Adipocyte (in vitro differentiated cells): ENCODE results near the gene KIAA0825.

ENCODE experiments used
- DNase-seq: peaks from one replicate; pipeline ENCODE4 v3.0.0-alpha.2; 2015; ENCODE audit warnings: low read depth
- H3K27me3 ChIP-seq: replicated peaks from 2 replicates; pipeline ENCODE4 v1.7.0; 2013; ENCODE audit warnings: mild to moderate bottlenecking, low read length, moderate library complexity; ENCODE audit not compliant: control insufficient read depth, insufficient read depth
- H3K36me3 ChIP-seq: 2 replicates; pipeline ENCODE4 v1.7.0; 2013; ENCODE audit warnings: low read length, mild to moderate bottlenecking, moderate library complexity; ENCODE audit not compliant: control insufficient read depth, insufficient read depth, severe bottlenecking
- H3K4me1 ChIP-seq: 2 replicates; pipeline ENCODE4 v1.7.0; 2013; ENCODE audit warnings: mild to moderate bottlenecking, low read length, moderate library complexity; ENCODE audit not compliant: control insufficient read depth, insufficient read depth
- H3K4me3 ChIP-seq: 2 replicates; pipeline ENCODE4 v1.7.0; 2013; ENCODE audit warnings: mild to moderate bottlenecking, low read length, moderate library complexity
- H3K9ac ChIP-seq: 2 replicates; pipeline ENCODE4 v1.7.0; 2013; ENCODE audit warnings: mild to moderate bottlenecking, low read length, moderate library complexity
- H3K9me3 ChIP-seq: 2 replicates; pipeline ENCODE4 v1.7.0; 2013; ENCODE audit warnings: mild to moderate bottlenecking, low read length, moderate library complexity; ENCODE audit not compliant: control insufficient read depth

The KIAA0825 gene

DNA sequence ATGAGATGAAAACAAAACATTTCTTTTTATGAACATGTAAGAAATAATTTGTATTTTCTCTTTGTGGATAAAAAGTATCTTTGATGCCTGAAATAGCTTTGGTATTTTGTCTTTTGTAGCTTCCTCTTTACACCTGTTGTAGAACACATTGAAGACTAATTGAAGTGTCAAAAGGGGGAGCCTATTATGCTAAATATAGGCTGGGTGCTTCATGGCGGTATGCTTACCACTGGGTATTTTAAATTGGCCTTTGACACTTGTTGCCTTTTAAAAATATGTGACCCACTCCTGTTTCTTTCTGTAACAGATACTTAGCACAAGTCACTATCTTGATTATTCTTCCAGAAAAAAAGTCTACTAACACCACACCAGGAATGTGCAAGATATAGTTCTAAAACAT lies 226.4 kb downstream of the KIAA0825 start:
- H3K4me1 ChIP-seq: no peaks in the 10 kb centered on the region
- DNase-seq: no peak
- H3K27me3 ChIP-seq: no peaks in the 10 kb centered on the region
- H3K9me3 ChIP-seq: no peaks in the 10 kb centered on the region
- no peak overlapping the region for H3K4me3 ChIP-seq
- H3K36me3 ChIP-seq: no peaks in the 10 kb centered on the region
- H3K9ac ChIP-seq: no peak overlapping the region

DNA sequence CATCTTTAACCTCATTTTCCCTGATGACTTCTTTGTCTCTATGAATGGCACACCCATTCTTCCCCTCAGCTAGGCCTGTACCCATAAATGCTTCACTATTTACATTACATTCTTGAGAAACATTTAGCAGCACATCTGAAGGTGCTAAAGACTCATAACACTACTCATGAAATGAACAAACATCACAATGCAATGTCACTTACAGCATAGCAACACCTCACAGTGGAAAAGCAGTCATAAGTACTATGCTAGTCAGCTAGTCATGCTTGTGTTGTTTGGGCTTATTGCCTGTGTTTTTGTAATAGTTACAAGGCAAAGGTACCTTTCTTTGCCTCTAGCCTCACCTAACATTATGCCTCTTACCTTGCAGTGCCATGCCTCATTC lies 228.9 kb downstream of the KIAA0825 start:
- H3K9me3 ChIP-seq: no peaks in the 10 kb centered on the region
- H3K27me3 ChIP-seq: no peaks in the 10 kb centered on the region
- no peaks in the 10 kb centered on the region for H3K4me1 ChIP-seq
- no peak for DNase-seq
- no peak overlapping the region for H3K9ac ChIP-seq
- H3K36me3 ChIP-seq: no peaks in the 10 kb centered on the region
- no peak overlapping the region for H3K4me3 ChIP-seq

DNA sequence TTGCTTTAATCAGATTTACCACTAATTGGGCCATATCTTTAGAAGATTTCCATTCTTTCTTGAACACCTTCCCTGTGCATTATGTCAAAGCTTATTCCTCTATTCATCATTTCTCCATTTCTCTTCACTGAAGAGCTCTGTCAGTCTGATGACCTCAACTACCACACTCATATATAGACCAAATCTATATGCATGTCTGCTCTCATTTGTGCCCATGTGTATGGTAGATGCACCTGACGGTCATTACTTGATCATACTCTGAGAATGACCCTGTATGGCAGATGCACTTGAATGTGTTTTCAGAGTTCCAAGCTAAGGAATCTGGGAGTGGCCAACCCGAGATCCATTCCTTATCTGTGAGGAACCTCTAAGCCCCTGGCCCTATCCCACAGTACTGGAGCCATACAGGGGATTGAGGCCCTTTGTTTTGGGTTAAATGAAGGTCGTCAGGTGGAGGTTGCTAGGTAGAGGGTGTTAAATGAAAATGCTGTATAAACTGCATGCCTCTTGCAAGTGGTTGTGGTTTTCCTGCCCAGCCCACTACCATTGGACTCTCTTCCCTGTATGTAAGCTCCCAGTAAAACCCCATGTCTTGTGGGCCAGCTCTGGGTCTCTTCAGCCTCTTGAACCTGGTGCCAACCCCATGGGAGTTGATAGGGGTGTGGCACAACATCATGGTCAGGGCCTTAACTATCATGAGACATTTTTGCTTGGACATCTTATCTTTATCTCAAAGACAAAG lies 229.5 kb downstream of the KIAA0825 start:
- Histone ChIP-seq H3K36me3 (no peaks in the 10 kb centered on the region), H3K4me1 (no peaks in the 10 kb centered on the region), H3K27me3 (no peaks in the 10 kb centered on the region), H3K9ac (no peak overlapping the region), H3K4me3 (no peak overlapping the region), H3K9me3 (no peaks in the 10 kb centered on the region)
- no peak for DNase-seq

GRCh38 chr5:94385767-94386166 lies 232.6 kb downstream of the KIAA0825 start:
- H3K9me3 ChIP-seq: no peaks in the 10 kb centered on the region
- DNase-seq: no peak
- H3K9ac ChIP-seq: no peak overlapping the region
- H3K36me3 ChIP-seq: no peaks in the 10 kb centered on the region
- no peaks in the 10 kb centered on the region for H3K27me3 ChIP-seq
- H3K4me3 ChIP-seq: no peak overlapping the region
- H3K4me1 ChIP-seq: no peaks in the 10 kb centered on the region

- no peak for DNase-seq
- no peaks in the 10 kb centered on the region for H3K9me3 ChIP-seq
- no peaks in the 10 kb centered on the region for H3K36me3 ChIP-seq
- H3K27me3 ChIP-seq: no peaks in the 10 kb centered on the region
- H3K4me3 ChIP-seq: no peak overlapping the region
- H3K4me1 ChIP-seq: no peaks in the 10 kb centered on the region
- no peak overlapping the region for H3K9ac ChIP-seq
Measured at GRCh38 chr5:94378062-94378461, 240.3 kb downstream of the KIAA0825 start.

- Histone ChIP-seq H3K36me3 (no peaks in the 10 kb centered on the region), H3K4me1 (no peaks in the 10 kb centered on the region), H3K4me3 (no peak overlapping the region), H3K9ac (no peak overlapping the region), H3K27me3 (no peaks in the 10 kb centered on the region), H3K9me3 (no peaks in the 10 kb centered on the region)
- DNase-seq: no peak
Measured at GRCh38 chr5:94376672-94377345, 241.6 kb downstream of the KIAA0825 start.

GRCh38 chr5:94375801-94376200 lies 242.6 kb downstream of the KIAA0825 start:
- H3K4me1 ChIP-seq: no peaks in the 10 kb centered on the region
- H3K27me3 ChIP-seq: no peaks in the 10 kb centered on the region
- H3K36me3 ChIP-seq: no peaks in the 10 kb centered on the region
- H3K9me3 ChIP-seq: no peaks in the 10 kb centered on the region
- no peak for DNase-seq
- H3K9ac ChIP-seq: no peak overlapping the region
- no peak overlapping the region for H3K4me3 ChIP-seq

DNA sequence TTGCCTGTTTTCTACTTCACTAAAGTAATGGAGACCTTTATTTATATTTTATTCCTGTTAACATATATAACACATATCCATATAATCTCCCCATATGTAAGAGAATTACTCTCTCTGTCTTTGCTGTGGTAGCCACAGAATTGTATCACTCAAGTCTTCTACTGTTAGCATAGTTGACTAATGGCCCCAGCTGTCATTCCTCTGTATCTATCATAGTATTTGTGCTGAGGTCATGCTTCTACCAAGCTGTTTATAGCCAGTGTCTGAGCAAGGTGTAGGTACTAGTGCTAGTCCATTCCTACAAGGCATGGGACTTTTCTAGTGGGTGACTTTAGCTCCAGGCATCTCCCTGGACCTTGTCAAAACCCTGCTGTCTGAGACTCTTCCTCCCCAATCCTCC lies 244.1 kb downstream of the KIAA0825 start:
- Histone ChIP-seq H3K9me3 (no peaks in the 10 kb centered on the region), H3K9ac (no peak overlapping the region), H3K27me3 (no peaks in the 10 kb centered on the region), H3K4me1 (no peaks in the 10 kb centered on the region), H3K4me3 (no peak overlapping the region), H3K36me3 (no peaks in the 10 kb centered on the region)
- no peak for DNase-seq

DNA sequence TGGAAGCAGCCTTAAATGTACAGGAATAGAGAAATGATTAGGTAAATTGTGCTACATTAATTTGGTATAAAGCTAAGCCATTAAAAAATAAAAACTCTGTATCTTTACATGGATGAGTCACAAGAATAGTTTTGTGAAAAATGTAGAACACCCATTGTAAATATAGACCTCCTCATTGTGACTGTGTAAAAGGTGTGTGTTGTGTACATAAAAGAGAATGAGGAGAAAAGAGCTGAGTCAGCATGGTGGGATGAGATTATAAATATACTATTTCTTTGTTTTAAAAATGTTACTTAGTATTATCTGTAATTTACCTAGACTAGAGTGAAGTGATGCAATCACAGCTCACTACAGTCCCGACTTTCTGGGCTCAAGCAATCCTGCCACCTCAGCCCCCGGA lies 250.5 kb downstream of the KIAA0825 start:
- H3K9me3 ChIP-seq: no peaks in the 10 kb centered on the region
- H3K27me3 ChIP-seq: no peaks in the 10 kb centered on the region
- H3K9ac ChIP-seq: no peak overlapping the region
- no peaks in the 10 kb centered on the region for H3K36me3 ChIP-seq
- DNase-seq: peak; percentile 5
- H3K4me3 ChIP-seq: no peak overlapping the region
- no peaks in the 10 kb centered on the region for H3K4me1 ChIP-seq

DNA sequence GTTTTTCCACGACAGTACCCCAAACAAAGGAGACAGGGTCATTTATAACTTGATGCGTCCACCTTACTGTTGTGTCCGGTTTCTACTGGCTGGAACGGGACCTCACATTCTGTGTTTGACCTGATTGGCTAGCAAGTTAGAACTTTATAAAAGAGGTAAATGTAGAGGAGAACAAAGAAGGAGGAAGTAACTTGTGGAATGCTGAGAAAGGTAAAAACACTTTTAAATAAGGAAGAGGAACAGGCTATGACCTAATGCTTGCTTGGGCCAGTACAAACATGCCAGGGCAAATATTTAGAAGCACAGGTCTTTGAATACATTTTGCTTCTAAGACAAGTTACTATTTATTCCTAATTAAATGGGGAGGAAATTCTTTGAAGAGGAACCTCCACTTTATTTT lies 251.6 kb downstream of the KIAA0825 start:
- Histone ChIP-seq H3K27me3 (no peaks in the 10 kb centered on the region), H3K4me1 (peaks cover under 1% of the 10 kb centered on the region), H3K36me3 (no peaks in the 10 kb centered on the region), H3K4me3 (no peak overlapping the region), H3K9ac (no peak overlapping the region), H3K9me3 (no peaks in the 10 kb centered on the region)
- no peak for DNase-seq

GRCh38 chr5:94362857-94363256 lies 255.5 kb downstream of the KIAA0825 start:
- no peaks in the 10 kb centered on the region for H3K27me3 ChIP-seq
- no peak overlapping the region for H3K4me3 ChIP-seq
- no peaks in the 10 kb centered on the region for H3K36me3 ChIP-seq
- H3K9ac ChIP-seq: no peak overlapping the region
- H3K4me1 ChIP-seq: peaks cover 6% of the 10 kb centered on the region
- DNase-seq: no peak
- peaks cover 6% of the 10 kb centered on the region for H3K9me3 ChIP-seq
